Glomerular visceral epithelial cell (primary cell): ENCODE data around the gene SOX6.
"Not testable (repeated sequence)": the region's sequence is repeated elsewhere in the genome, so short reads cannot be mapped to it uniquely, and the experiment has no call there.

Experiments used
- DNase-seq: peaks from one replicate; pipeline ENCODE4 v3.0.0-alpha.2; 2016; ENCODE audit errors: extremely low spot score

Gene SOX6

GRCh38 chr11:16356057-16356760 lies at the start of gene SOX6:
Gene SOX6 (minus strand): TSS chr11:16356546. CDS start chr11:16341248, 15,298 bp downstream.
- DNase-seq = no peak

DNA sequence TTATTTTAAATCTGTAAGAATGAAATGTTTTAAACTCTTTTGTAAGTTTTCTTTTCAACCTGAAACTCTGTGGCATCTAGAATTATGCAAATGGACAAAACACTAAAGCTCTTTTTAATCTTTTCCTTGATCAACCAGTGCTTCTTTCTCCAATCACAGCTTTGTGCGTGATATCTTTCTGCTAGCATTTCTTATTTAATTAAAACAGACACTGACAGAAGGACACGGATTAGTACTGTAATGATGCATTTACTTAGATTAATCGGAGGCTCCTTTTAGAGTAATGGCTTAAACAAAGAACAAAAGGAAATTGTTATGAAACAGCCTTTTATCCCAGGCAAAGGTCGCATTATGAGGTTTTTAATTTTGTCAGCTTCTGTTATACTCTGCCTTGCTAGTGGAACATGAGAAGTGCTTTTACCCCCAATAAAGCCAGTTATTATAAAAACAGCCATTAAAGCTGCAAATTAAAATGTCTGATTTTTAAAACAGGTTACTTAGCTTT lies 48.5 kb upstream of the SOX6 start:
- no peak for DNase-seq

DNA sequence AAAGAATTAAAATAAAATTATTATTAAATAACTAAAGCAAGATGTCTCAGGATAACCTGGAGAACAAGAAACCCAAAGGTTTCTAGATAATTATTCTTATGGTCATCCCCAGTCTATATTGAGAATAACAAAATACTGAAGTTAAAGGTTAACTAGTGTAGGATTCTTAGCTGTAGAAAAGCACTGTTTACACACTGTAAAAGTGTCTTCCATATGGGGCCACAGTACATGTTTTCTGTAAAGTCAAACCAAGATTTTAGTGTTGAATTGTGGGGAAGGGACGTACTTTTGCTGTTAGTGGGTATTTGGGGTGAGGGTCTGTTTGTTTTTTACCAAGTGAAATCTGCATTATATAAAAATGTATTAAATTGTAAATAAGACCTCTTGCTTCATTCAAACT lies 47.5 kb upstream of the SOX6 start:
- no peak for DNase-seq

DNA sequence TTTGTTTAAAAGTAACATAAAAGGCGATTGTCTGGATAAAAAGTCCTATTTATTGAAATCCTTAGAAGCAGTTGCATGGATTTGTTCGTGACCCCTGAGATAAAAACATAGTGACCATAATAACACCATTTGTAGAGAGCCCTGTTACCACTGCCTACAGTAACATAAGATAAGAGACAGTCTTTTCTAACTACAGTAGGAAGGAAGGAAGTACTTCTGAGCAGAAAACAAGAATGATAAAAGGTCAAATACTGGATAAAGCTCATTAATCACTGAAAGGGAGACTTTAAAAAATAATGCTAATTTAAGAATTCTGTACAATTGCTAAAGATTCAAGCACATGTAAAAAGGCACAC lies 47.1 kb upstream of the SOX6 start:
- no peak for DNase-seq

- no peak for DNase-seq
Measured at GRCh38 chr11:16402654-16403447, 46.5 kb upstream of the SOX6 start.

DNA sequence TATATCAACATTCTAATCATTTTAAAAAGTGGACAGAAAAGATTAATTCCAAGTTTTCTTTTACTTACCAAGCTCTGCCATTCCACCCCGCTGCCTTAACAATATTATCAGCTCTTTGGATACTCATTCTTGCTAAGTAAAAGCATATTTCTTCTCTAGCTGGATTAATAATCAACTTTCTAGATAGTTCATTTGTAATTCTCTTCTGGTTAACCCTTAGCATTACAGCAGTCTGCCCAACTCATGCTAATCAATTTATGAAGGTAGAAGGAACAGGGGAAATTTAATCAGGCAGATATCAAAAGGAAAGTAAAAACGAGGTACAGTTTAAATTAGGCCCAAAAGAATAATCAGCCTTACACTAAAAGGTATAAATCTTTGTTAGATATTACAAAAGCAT lies 41.0 kb upstream of the SOX6 start:
- DNase-seq = no peak

- no peak for DNase-seq
Measured at GRCh38 chr11:16395601-16396000, 39.3 kb upstream of the SOX6 start.

DNA sequence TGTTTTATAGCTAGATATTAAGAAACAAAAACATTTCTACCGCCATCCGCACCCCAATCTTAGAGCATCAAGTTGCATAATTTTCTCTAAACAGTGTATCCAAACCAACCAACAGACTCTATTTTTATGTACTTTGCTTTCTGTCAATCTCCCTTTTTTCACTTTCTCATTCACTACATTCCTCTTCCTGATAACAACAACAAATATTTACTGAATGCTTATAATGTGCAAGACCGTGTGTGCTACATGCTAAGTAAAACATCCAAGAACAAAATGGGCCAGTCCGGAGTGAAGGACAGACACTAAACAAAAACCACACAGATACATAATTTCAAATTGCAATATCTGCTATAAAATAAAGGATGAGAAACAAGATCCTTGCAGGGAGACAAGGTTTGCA lies 38.6 kb upstream of the SOX6 start:
- no peak for DNase-seq

- DNase-seq = no peak
Measured at GRCh38 chr11:16393340-16393739, 37.0 kb upstream of the SOX6 start.

DNA sequence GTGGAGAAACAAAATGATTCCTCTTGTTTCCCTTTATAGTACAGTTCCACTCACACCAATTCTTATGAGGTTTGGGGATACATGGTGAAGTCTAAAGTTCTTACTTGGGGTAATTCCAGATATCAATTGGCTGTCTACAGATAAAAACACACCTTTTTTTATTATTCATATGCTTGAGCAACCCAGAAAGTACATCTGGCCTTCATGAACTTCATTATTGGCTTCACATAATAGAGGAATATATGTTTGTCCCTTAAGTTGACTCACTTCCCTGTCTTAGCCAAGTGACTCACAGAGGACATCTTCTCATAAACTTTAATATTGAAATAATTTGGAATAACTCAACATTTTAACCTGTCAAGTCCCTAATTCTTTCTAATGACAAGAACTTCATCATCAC lies 36.3 kb upstream of the SOX6 start:
- no peak for DNase-seq

DNA sequence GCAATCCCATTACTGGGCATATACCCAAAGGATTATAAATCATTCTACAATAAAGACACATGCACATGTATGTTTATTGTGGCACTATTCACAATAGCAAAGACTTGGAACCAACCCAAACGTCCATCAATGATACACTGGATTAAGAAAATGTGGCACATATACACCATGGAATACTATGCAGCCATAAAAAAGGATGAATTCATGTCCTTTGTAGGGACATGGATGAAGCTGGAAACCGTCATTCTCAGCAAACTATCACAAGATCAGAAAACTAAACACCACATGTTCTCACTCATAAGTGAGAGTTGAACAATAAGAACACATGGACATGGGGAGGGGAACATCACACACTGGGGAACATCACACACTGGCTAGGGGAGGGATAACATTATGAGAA lies 34.5 kb upstream of the SOX6 start:
- not testable (repeated sequence) for DNase-seq

- DNase-seq = no peak
Measured at GRCh38 chr11:16385099-16385498, 28.8 kb upstream of the SOX6 start.

- DNase-seq = no peak
Measured at GRCh38 chr11:16382638-16383380, 26.5 kb upstream of the SOX6 start.

DNA sequence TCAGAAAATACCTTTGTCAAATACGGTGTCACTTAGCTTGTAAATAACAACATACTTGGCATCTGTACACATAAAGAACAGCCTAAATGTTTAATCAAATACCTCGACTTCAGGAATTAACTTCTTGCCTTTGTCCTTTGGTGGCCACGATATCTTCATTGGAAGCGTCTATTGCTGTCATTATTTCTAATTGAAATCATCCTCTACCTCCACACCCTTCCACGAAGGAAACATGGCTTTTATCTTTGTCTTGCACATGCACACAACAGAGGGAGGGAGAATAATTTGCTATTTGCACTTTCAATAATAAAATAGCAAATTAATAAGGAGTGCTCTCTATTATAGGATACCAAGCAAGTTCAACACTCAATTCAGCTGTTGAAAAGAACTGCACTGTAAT lies 25.8 kb upstream of the SOX6 start:
- no peak for DNase-seq

DNA sequence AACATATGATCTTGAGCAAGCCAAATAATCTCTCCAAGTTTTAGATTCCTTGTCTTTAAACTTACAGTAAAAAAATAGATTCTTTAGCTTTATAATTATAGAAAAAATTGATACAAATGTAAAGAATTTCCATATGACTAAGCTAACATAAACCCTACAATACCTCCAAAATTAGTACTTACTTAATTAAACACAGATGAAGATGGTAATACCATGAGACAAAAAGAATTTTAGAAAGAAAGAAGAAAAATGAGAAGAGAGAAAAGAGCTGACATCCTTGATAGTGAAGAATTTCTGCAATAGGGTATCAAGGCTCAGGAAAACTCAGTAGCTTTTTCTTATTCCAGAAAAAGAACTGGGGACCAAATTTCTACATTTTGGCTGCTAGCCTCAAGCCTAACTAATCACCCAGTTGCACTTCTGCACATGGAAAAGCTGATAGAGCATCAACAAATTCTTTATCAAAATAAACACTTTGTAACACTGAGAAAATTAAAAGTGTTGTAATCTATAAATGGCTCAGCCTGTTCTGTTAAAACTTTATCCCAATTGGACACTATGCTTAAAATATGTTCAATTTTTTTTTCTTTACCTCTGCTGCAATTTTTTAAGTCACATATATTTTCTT lies 24.7 kb upstream of the SOX6 start:
- no peak for DNase-seq

DNA sequence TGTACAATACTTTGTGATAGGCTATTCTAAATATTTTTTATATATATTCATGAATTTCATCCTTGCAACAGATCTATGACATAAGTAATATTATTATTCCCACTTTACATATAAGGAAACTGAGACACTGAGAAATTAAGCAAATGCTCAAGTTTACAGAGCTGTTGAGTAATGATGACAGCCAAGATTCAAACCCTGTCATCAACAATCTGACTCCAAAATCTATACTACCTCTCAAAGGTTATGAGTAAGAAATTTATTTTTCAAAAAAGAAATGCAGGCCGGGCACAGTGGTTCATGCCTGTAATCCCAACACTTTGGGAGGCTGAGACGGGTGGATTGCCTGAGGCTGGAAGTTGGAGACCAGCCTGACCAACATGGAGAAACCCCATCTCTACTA lies 22.6 kb upstream of the SOX6 start:
- DNase-seq = no peak

GRCh38 chr11:16377746-16378145 lies 21.4 kb upstream of the SOX6 start:
- no peak for DNase-seq

GRCh38 chr11:16375664-16376063 lies 19.3 kb upstream of the SOX6 start:
- DNase-seq = not testable (repeated sequence)

DNA sequence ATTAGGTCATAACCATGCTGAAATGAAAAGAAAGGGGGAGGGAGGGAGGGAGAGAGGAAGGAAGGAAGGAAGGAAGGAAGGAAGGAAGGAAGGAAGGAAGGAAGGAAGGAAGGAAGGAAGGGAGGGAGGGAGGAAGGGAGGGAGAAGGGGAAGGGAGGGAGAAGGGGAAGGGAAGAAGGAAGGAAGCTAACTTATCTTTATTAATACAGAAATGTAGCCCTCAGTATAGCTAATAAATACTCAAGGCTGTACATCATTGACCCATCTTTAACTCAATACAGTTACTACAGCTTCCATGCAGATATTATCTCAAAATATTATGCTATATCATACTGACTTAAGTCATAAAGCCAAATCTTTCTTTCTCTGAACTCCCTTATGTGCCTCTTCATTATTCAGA lies 17.4 kb upstream of the SOX6 start:
- DNase-seq = no peak

- no peak for DNase-seq
Measured at GRCh38 chr11:16372355-16372754, 16.0 kb upstream of the SOX6 start.

DNA sequence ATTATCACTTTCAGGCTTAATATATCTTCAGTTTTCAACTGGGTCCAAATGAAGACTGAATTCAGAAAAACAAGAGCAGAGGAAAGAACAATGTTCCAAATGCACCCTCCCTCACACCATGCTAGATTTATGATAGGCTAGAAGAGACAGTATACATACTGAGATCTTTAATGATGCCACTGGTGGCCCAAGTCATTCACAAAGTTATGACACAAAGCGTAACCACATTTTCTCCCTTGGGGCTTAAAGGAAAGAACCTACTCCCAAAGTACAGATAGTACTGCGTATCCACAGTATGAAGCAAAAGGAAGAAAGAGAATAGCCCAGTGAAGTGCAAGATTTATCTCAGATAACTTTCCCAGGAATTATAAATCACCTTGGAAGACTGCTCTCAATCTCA lies 10.9 kb upstream of the SOX6 start:
- DNase-seq = no peak

DNA sequence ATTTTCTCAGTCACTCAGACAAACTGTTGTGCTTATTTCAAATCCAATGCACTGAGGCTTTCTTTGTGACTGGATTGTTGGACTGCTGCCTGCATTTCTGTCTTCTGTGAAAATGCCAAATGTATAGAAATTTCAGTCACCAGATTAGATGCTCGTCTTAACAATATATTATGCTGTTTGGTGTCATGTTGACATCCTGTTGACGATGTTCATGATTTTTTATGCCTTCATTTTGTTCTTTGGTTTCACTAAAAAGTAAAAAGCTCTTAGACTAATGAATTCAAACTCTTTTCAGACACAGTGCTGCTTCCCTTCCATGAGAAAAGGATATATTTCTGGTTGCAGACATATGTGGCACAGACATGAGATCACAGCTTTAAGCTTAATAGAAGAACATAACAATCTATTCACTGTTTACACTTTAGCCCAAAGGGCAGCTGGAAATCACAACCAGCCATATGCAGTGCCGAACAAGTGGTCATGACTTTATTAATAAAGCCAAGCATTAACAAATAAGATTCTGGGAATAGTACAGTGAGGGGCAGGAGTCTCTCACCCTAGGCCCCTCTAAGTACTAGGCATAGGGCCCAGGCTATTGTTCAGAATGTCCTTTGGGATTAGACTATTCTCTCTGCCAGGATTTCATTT lies 9.4 kb upstream of the SOX6 start:
- DNase-seq = no peak
